ENCODE results near the gene TGM5.

Gene TGM5

GRCh38 chr15:43268111-43269105 lies 1.7 kb upstream of the TGM5 start:
- H3K4me3 ChIP-seq (ENCODE audit: low read depth, low read length): no peak overlapping the region
- no peak for DNase-seq (ENCODE audit: low read depth)
- TF ChIP-seq CTCF (IDR thresholded peaks at IDR 0.05; ENCODE audit: low read depth, low read length, missing control alignments): peak; percentile 34

GRCh38 chr15:43267439-43267838 lies 711 bp upstream of the TGM5 start:
- H3K4me3 ChIP-seq (ENCODE audit: low read depth, low read length): no peak overlapping the region
- DNase-seq (ENCODE audit: low read depth): no peak
- no peak for TF ChIP-seq CTCF (IDR thresholded peaks at IDR 0.05; ENCODE audit: low read depth, low read length, missing control alignments)

GRCh38 chr15:43266386-43266785 lies 342 bp downstream of the TGM5 start:
- no peak for DNase-seq (ENCODE audit: low read depth)
- TF ChIP-seq CTCF (IDR thresholded peaks at IDR 0.05; ENCODE audit: low read depth, low read length, missing control alignments): no peak
- no peak overlapping the region for H3K4me3 ChIP-seq (ENCODE audit: low read depth, low read length)

- DNase-seq (ENCODE audit: low read depth): no peak
- no peak overlapping the region for H3K4me3 ChIP-seq (ENCODE audit: low read depth, low read length)
- TF ChIP-seq CTCF (IDR thresholded peaks at IDR 0.05; ENCODE audit: low read depth, low read length, missing control alignments): no peak
Observed at GRCh38 chr15:43260011-43260615, 6.6 kb downstream of the TGM5 start.

- no peak for TF ChIP-seq CTCF (IDR thresholded peaks at IDR 0.05; ENCODE audit: low read depth, low read length, missing control alignments)
- DNase-seq (ENCODE audit: low read depth): no peak
- H3K4me3 ChIP-seq (ENCODE audit: low read depth, low read length): no peak overlapping the region
Observed at GRCh38 chr15:43258781-43259180, 7.9 kb downstream of the TGM5 start.

- no peak for TF ChIP-seq CTCF (IDR thresholded peaks at IDR 0.05; ENCODE audit: low read depth, low read length, missing control alignments)
- no peak for DNase-seq (ENCODE audit: low read depth)
- no peak overlapping the region for H3K4me3 ChIP-seq (ENCODE audit: low read depth, low read length)
Observed at GRCh38 chr15:43256341-43256740, 10.4 kb downstream of the TGM5 start.
